ENCODE results near the gene SYNE4. TPM values are rescaled to one million over a fixed set of nuclear protein-coding genes. Genes with fewer than 3 reads are reported as not detected.
A peak's percentile ranks its signal among the peaks of the same experiment; 100 is the strongest.

Gene SYNE4
- total and polyA plus RNA-seq, 2 of the 13 experiments (the other 11 are each of a cell fraction or from before 2014, with no cell fraction given), result 13.7 to 23.0 TPM

DNA sequence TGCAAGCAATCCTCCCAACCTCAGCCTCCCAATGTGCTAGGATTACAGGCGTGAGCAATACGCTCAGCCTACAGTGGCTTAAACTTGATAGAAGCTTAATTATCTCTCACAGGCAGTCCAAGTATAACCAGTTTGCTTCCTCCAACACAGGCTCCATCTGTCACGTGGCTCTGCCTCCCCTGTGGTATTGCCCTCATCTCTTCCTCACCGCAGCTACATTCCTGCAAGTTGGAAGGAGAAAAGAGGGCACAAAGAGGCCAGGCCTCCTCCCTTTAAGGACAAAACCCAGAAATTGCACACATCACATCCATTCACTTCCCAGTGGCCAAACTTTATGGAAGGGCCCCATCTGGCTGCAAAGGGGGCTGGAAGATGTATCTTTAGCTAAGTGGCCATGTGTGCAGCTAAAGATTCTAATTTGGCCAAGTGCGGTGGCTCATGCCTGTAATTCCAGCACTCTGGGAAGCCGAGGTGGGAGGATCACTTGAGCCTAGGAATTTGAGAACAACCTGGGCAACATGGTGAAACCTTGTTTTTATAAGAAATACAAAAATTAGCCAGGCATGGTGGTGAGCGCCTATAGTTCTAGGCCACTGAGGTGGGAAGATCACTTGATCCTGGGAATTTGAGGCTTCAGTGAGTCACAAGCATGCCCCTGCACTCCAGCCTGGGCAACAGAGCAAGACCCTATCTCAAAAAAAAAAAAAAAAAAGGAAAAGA lies 16.7 kb downstream of the SYNE4 start (continued):
- TF ChIP-seq, protein P1, sequence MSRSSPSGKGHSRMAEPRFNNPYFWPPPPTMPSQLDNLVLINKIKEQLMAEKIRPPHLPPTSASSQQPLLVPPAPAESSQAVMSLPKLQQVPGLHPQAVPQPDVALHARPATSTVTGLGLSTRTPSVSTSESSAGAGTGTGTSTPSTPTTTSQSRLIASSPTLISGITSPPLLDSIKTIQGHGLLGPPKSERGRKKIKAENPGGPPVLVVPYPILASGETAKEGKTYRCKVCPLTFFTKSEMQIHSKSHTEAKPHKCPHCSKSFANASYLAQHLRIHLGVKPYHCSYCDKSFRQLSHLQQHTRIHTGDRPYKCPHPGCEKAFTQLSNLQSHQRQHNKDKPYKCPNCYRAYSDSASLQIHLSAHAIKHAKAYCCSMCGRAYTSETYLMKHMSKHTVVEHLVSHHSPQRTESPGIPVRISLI (CRISPR knock-in tag; IDR thresholded peaks at IDR 0.05; ENCODE audit: borderline replicate concordance), result peak; percentile 5; the same call in 1 of the 2 replicates
- no peak for TF ChIP-seq ZNF326 (CRISPR knock-in tag; IDR thresholded peaks at IDR 0.05; ENCODE audit: borderline replicate concordance)
- TF ChIP-seq, protein P2, sequence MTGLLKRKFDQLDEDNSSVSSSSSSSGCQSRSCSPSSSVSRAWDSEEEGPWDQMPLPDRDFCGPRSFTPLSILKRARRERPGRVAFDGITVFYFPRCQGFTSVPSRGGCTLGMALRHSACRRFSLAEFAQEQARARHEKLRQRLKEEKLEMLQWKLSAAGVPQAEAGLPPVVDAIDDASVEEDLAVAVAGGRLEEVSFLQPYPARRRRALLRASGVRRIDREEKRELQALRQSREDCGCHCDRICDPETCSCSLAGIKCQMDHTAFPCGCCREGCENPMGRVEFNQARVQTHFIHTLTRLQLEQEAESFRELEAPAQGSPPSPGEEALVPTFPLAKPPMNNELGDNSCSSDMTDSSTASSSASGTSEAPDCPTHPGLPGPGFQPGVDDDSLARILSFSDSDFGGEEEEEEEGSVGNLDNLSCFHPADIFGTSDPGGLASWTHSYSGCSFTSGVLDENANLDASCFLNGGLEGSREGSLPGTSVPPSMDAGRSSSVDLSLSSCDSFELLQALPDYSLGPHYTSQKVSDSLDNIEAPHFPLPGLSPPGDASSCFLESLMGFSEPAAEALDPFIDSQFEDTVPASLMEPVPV (CRISPR knock-in tag; IDR thresholded peaks at IDR 0.05), result no peak
- TF ChIP-seq, protein P3, sequence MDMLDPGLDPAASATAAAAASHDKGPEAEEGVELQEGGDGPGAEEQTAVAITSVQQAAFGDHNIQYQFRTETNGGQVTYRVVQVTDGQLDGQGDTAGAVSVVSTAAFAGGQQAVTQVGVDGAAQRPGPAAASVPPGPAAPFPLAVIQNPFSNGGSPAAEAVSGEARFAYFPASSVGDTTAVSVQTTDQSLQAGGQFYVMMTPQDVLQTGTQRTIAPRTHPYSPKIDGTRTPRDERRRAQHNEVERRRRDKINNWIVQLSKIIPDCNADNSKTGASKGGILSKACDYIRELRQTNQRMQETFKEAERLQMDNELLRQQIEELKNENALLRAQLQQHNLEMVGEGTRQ (IDR thresholded peaks at IDR 0.05; ENCODE audit: low read depth, low read length), result no peak
- TF ChIP-seq, protein P3 (CRISPR knock-in tag; IDR thresholded peaks at IDR 0.05; ENCODE audit: borderline replicate concordance), result peak; percentile 39; the same call in 1 of the 2 replicates
- no peak for TF ChIP-seq ZNF605 (CRISPR knock-in tag; IDR thresholded peaks at IDR 0.05)
- no peak for TF ChIP-seq HNRNPK (IDR thresholded peaks at IDR 0.05; ENCODE audit: low read depth, low read length, poor library complexity, severe bottlenecking)
- TF ChIP-seq NR3C1 (CRISPR knock-in tag; IDR thresholded peaks at IDR 0.05), result no peak
- TF ChIP-seq IRF2 (CRISPR knock-in tag; IDR thresholded peaks at IDR 0.05), result no peak
- TF ChIP-seq, protein P4, sequence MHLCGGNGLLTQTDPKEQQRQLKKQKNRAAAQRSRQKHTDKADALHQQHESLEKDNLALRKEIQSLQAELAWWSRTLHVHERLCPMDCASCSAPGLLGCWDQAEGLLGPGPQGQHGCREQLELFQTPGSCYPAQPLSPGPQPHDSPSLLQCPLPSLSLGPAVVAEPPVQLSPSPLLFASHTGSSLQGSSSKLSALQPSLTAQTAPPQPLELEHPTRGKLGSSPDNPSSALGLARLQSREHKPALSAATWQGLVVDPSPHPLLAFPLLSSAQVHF (CRISPR knock-in tag; IDR thresholded peaks at IDR 0.05), result no peak
- TF ChIP-seq, protein P5, sequence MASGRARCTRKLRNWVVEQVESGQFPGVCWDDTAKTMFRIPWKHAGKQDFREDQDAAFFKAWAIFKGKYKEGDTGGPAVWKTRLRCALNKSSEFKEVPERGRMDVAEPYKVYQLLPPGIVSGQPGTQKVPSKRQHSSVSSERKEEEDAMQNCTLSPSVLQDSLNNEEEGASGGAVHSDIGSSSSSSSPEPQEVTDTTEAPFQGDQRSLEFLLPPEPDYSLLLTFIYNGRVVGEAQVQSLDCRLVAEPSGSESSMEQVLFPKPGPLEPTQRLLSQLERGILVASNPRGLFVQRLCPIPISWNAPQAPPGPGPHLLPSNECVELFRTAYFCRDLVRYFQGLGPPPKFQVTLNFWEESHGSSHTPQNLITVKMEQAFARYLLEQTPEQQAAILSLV (CRISPR knock-in tag; IDR thresholded peaks at IDR 0.05; ENCODE audit: borderline replicate concordance), result no peak
- TF ChIP-seq ZNF224 (CRISPR knock-in tag; IDR thresholded peaks at IDR 0.05), result no peak
- TF ChIP-seq ZEB1 (IDR thresholded peaks at IDR 0.05; ENCODE audit: insufficient replicate concordance, low read depth), result no peak
- no peak for TF ChIP-seq PITX1 (CRISPR knock-in tag; IDR thresholded peaks at IDR 0.05)
- TF ChIP-seq, protein P6, sequence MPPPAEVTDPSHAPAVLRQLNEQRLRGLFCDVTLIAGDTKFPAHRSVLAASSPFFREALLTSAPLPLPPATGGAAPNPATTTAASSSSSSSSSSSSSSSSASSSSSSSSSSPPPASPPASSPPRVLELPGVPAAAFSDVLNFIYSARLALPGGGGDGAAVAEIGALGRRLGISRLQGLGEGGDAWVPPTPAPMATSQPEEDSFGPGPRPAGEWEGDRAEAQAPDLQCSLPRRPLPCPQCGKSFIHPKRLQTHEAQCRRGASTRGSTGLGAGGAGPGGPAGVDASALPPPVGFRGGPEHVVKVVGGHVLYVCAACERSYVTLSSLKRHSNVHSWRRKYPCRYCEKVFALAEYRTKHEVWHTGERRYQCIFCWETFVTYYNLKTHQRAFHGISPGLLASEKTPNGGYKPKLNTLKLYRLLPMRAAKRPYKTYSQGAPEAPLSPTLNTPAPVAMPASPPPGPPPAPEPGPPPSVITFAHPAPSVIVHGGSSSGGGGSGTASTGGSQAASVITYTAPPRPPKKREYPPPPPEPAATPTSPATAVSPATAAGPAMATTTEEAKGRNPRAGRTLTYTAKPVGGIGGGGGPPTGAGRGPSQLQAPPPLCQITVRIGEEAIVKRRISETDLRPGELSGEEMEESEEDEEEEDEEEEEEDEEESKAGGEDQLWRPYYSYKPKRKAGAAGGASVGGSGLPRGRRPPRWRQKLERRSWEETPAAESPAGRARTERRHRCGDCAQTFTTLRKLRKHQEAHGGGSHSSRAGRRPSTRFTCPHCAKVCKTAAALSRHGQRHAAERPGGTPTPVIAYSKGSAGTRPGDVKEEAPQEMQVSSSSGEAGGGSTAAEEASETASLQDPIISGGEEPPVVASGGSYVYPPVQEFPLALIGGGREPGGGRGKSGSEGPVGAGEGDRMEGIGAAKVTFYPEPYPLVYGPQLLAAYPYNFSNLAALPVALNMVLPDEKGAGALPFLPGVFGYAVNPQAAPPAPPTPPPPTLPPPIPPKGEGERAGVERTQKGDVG (CRISPR knock-in tag; IDR thresholded peaks at IDR 0.05; ENCODE audit: borderline replicate concordance), result no peak
- TF ChIP-seq, protein P7, sequence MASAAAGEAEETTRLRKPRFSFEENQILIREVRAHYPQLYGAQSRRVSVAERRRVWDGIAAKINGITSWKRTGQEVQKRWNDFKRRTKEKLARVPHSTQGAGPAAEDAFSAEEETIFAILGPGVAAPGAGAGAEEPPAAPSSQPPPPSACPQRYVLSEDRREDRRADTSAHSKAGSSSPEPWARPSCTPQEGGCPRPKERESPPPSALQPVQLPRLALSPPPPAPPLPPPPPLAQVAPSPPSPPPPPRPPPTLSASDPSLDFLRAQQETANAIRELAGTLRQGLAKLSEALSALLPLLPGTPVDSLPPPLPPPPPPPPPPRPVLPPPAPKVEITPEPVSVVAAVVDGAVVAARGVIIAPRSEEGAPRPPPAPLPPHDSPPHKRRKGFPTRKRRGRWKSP (CRISPR knock-in tag; IDR thresholded peaks at IDR 0.05), result no peak
- TF ChIP-seq CBX1 (IDR thresholded peaks at IDR 0.05; ENCODE audit: low read depth), result no peak

Measured in HepG2 (cell line).